Bone marrow (tissue), 2 donors: Measurements from ENCODE around the gene IRF5.
"Not testable (repeated sequence)": the region's sequence is repeated elsewhere in the genome, so short reads cannot be mapped to it uniquely, and the experiment has no call there.

Experiments used
- DNase-seq, 2 donors: peaks; one replicate each; lab custom pipeline; 2025; lab: John Stamatoyannopoulos, UW

IRF5 gene

GRCh38 chr7:128938544-128939074 is 882 bp downstream of the IRF5 start:
- no peak for DNase-seq

- DNase-seq: no peak
Observed at GRCh38 chr7:128939075-128939860, 1.5 kb downstream of the IRF5 start.

GRCh38 chr7:128939861-128940410 is 2.2 kb downstream of the IRF5 start:
- no peak for DNase-seq

GRCh38 chr7:128940494-128941322 is 3.0 kb downstream of the IRF5 start:
- peak; percentile 54 to 61 for DNase-seq

- no peak for DNase-seq
Observed at GRCh38 chr7:128941323-128941890, 3.7 kb downstream of the IRF5 start.

GRCh38 chr7:128941946-128942526 is 4.3 kb downstream of the IRF5 start:
- no peak for DNase-seq

GRCh38 chr7:128943251-128943650 is 5.5 kb downstream of the IRF5 start:
- DNase-seq: not testable (repeated sequence)

GRCh38 chr7:128944487-128945236 is 6.9 kb downstream of the IRF5 start:
- DNase-seq: no peak

- no peak for DNase-seq
Observed at GRCh38 chr7:128945668-128946366, 8.1 kb downstream of the IRF5 start.

GRCh38 chr7:128946936-128947830 is 9.5 kb downstream of the IRF5 start:
- DNase-seq: no peak

GRCh38 chr7:128947854-128948253 is 10.1 kb downstream of the IRF5 start:
- no peak for DNase-seq

GRCh38 chr7:128948312-128948973 is 10.7 kb downstream of the IRF5 start:
- DNase-seq: no peak

GRCh38 chr7:128948976-128949760 is 11.4 kb downstream of the IRF5 start:
- DNase-seq: no peak

GRCh38 chr7:128951296-128951695 is 13.6 kb downstream of the IRF5 start:
- no peak for DNase-seq

- no peak for DNase-seq
Observed at GRCh38 chr7:128954150-128954549, 16.4 kb downstream of the IRF5 start.

GRCh38 chr7:128954830-128955802 is 17.4 kb downstream of the IRF5 start:
- no peak for DNase-seq

GRCh38 chr7:128955981-128956380 is 18.3 kb downstream of the IRF5 start:
- no peak for DNase-seq
